Kidney (tissue), 14 donors: ENCODE results near the gene ANO2. TPM values are rescaled to one million over a fixed set of nuclear protein-coding genes. Genes with fewer than 3 reads are reported as not detected.

Experiments
- DNase-seq, 5 donors: peaks; one replicate each; pipeline ENCODE4 v3.0.0-alpha.2; 2013 to 2020
- FAIRE-seq: peaks from 2 replicates; lab custom pipeline; 2012; peaks lifted over from hg19 to GRCh38; lab: Jason Lieb, UNC
- H3K27ac ChIP-seq, 2 donors: one replicate each; pipeline ENCODE4 v1.7.0; 2013; ENCODE audit warnings: low read depth in 2 of 2, low read length in 2 of 2, inconsistent platforms in 1 of 2
- H3K27me3 ChIP-seq: one replicate; pipeline ENCODE4 v1.7.1; 2013; ENCODE audit warnings: low read length, inconsistent platforms; ENCODE audit not compliant: control insufficient read depth, insufficient read depth
- H3K36me3 ChIP-seq, 3 donors: one replicate each; pipeline versions ENCODE4 v1.7.0 to v1.7.1; 2013; ENCODE audit warnings: low read length in 3 of 3, control low read depth in 1 of 3, inconsistent platforms in 1 of 3; ENCODE audit not compliant: insufficient read depth in 3 of 3, control insufficient read depth in 2 of 3
- H3K4me1 ChIP-seq, 3 donors: one replicate each; pipeline versions ENCODE4 v1.7.0 to v1.7.1; 2013; ENCODE audit warnings: low read length in 3 of 3, inconsistent platforms in 1 of 3, low read depth in 1 of 3; ENCODE audit not compliant: control insufficient read depth in 2 of 3, insufficient read depth in 2 of 3
- H3K4me3 ChIP-seq, 3 donors: one replicate each; pipeline versions ENCODE4 v1.7.0 to v1.8.1; 2013; ENCODE audit warnings: low read length in 3 of 3, control low read depth in 1 of 3, inconsistent platforms in 1 of 3
- H3K9ac ChIP-seq, 3 donors: one replicate each; pipeline versions ENCODE4 v1.7.0 to v1.7.1; 2013; ENCODE audit warnings: low read length in 3 of 3, control low read depth in 1 of 3, inconsistent platforms in 1 of 3
- H3K9me3 ChIP-seq, 3 donors: one replicate each; pipeline versions ENCODE4 v1.7.0 to v1.7.1; 2013; ENCODE audit warnings: low read length in 3 of 3, control low read depth in 1 of 3, inconsistent platforms in 1 of 3; ENCODE audit not compliant: control insufficient read depth in 2 of 3, insufficient read depth in 1 of 3
- CTCF ChIP-seq: IDR thresholded peaks from 3 replicates; pipeline ENCODE4 v1.5.1; 2012; ENCODE audit warnings: mild to moderate bottlenecking, moderate library complexity, borderline replicate concordance; ENCODE audit not compliant: insufficient read depth; ENCODE audit errors: extremely low read depth
- intact Hi-C: fragments of 100-400 bp; cut with DNase I; formaldehyde crosslinking; loops from one replicate; pipeline ENCODE4 v1.11.1; 2022
- polyA plus RNA-seq: library from polyadenylated mRNA; stranded (reverse); fragments of 350-450 nt; fragmentation: Illumina TruSeq; extraction: RNeasy Lipid Tissue Mini Kit (QIAGEN cat#74804); gene quantifications from one replicate; pipeline ENCODE4 v1.2.3, GENCODE V29; 2014; ENCODE audit warnings: low read depth, low replicate concordance; ENCODE audit not compliant: insufficient read depth
- total RNA-seq: library from RNA; stranded (reverse); fragmentation: NEBNext Ultra II Directional; extraction: Animal tissue kit (Norgen Biotek cat#: 25700); gene quantifications from one replicate; pipeline ENCODE4 v1.2.1, GENCODE V29; 2021
- donor health status: control.
- donor health status: control.
- donor health status: control.
- donor health status: control.
- donor health status: control.
- donor health status: DM: yes; HTN: yes; CAD: no.
- donor health status: Normal renal cell carcinoma (clear cell type).

ANO2 gene
- total and polyA plus RNA-seq, 2 donors from 2014 or later = 0.34 to 4.4 TPM

- no peak for TF ChIP-seq CTCF
- FAIRE-seq = no peak
- Histone ChIP-seq H3K9ac (no peak overlapping the region), H3K36me3 (no peaks in the 10 kb centered on the region), H3K4me1 (no peaks in the 10 kb centered on the region), H3K4me3 (no peak overlapping the region), H3K27me3 (no peaks in the 10 kb centered on the region), H3K9me3 (no peaks in the 10 kb centered on the region), H3K27ac (no peak overlapping the region)
- intact Hi-C loops = no loop called here
- peak in 1 of 5 donors; percentile 4 for DNase-seq
Observed at GRCh38 chr12:5923751-5924150, 21.3 kb downstream of the ANO2 start.

GRCh38 chr12:5923043-5923605 is 21.9 kb downstream of the ANO2 start:
- Histone ChIP-seq H3K27me3 (no peaks in the 10 kb centered on the region), H3K36me3 (no peaks in the 10 kb centered on the region), H3K4me3 (no peak overlapping the region), H3K9me3 (no peaks in the 10 kb centered on the region), H3K4me1 (no peaks in the 10 kb centered on the region), H3K9ac (no peak overlapping the region), H3K27ac (no peak overlapping the region)
- DNase-seq (no peak), FAIRE-seq (no peak)
- intact Hi-C loops = no loop called here
- TF ChIP-seq CTCF = no peak

GRCh38 chr12:5921966-5922899 is 22.8 kb downstream of the ANO2 start:
- peak in 4 of 5 donors; percentile 43 to 63 (median 56) for DNase-seq
- Histone ChIP-seq H3K9me3 (no peaks in the 10 kb centered on the region), H3K27ac (no peak overlapping the region), H3K4me3 (no peak overlapping the region), H3K27me3 (no peaks in the 10 kb centered on the region), H3K9ac (no peak overlapping the region), H3K4me1 (no peaks in the 10 kb centered on the region), H3K36me3 (no peaks in the 10 kb centered on the region)
- TF ChIP-seq CTCF = no peak
- intact Hi-C loops = no loop called here
- FAIRE-seq = no peak
